DOHH2 (cell line): ENCODE measurements around the gene SH3RF3.

Experiments used
- H3F3A ChIP-seq: fragments of 200-600 bp; sonication (generic), shearing (Covaris generic); 2 replicates; pipeline ENCODE4 v1.6.0; 2016; ENCODE audit warnings: antibody characterized with exemption, mild to moderate bottlenecking; ENCODE audit not compliant: control insufficient read depth, insufficient read depth
- H3K27ac ChIP-seq: fragments of 200-600 bp; sonication (generic); 2 replicates; pipeline ENCODE4 v1.5.1; 2014; ENCODE audit warnings: low read depth, mild to moderate bottlenecking, low read length, moderate library complexity
- H3K27me3 ChIP-seq: fragments of 200-600 bp; sonication (generic); 2 replicates; pipeline ENCODE4 v1.6.1; 2014; ENCODE audit warnings: mild to moderate bottlenecking, low read length, mixed read lengths; ENCODE audit not compliant: control insufficient read depth
- H3K36me3 ChIP-seq: fragments of 200-600 bp; sonication (generic); 2 replicates; pipeline ENCODE4 v1.6.1; 2014; ENCODE audit warnings: mild to moderate bottlenecking, low read length, moderate library complexity, mixed read lengths; ENCODE audit not compliant: control insufficient read depth
- H3K4me1 ChIP-seq: fragments of 200-600 bp; sonication (generic); 2 replicates; pipeline ENCODE4 v1.6.1; 2014; ENCODE audit warnings: mild to moderate bottlenecking, low read length, mixed read lengths; ENCODE audit not compliant: control insufficient read depth
- H3K4me2 ChIP-seq: fragments of 200-600 bp; sonication (generic); 2 replicates; pipeline ENCODE4 v1.6.0; 2014; ENCODE audit warnings: mild to moderate bottlenecking, low read length, moderate library complexity
- H3K4me3 ChIP-seq: fragments of 200-600 bp; sonication (generic); 2 replicates; pipeline ENCODE4 v1.5.1; 2014; ENCODE audit warnings: mild to moderate bottlenecking, low read length, mixed read lengths
- H3K79me2 ChIP-seq: fragments of 200-600 bp; sonication (generic); 2 replicates; pipeline ENCODE4 v1.6.1; 2014; ENCODE audit warnings: mild to moderate bottlenecking, low read length, mixed read lengths; ENCODE audit not compliant: control insufficient read depth
- H3K9me2 ChIP-seq: fragments of 200-600 bp; sonication (generic); replicated peaks from 2 replicates; pipeline ENCODE4 v1.6.1; 2014; ENCODE audit warnings: mild to moderate bottlenecking, low read length, mixed read lengths; ENCODE audit not compliant: control insufficient read depth
- H3K9me3 ChIP-seq: fragments of 200-600 bp; sonication (generic); 2 replicates; pipeline ENCODE4 v1.6.1; 2014; ENCODE audit warnings: antibody characterized with exemption, low read length, mixed read lengths; ENCODE audit not compliant: control insufficient read depth, insufficient read depth
- H4K20me1 ChIP-seq: fragments of 200-600 bp; sonication (generic); 2 replicates; pipeline ENCODE4 v1.6.0; 2014; ENCODE audit warnings: low read depth, mild to moderate bottlenecking, antibody characterized with exemption, low read length, moderate library complexity; ENCODE audit not compliant: control insufficient read depth, insufficient read depth
- CTCF ChIP-seq: fragments of 200-600 bp; sonication (generic); IDR thresholded peaks from one replicate; pipeline ENCODE4 v1.5.1; 2014; ENCODE audit warnings: antibody characterized with exemption, mild to moderate bottlenecking, low read depth, low read length; ENCODE audit not compliant: poor library complexity, severe bottlenecking
- EZH2phosphoT487 ChIP-seq: fragments of 200-600 bp; sonication (generic); IDR thresholded peaks from 2 replicates; pipeline ENCODE4 v1.6.1; 2017; ENCODE audit warnings: borderline replicate concordance, mild to moderate bottlenecking, antibody characterized with exemption, low read length, moderate library complexity, mixed read lengths

SH3RF3 gene

GRCh38 chr2:109128616-109129355 is at the start of gene SH3RF3:
Gene SH3RF3, plus strand, starts transcription at chr2:109129205.
- Histone ChIP-seq H3K4me1 (peaks cover 3% of the 10 kb centered on the region), H3K4me3 (no peak within 1 kb of the TSS), H3K9me2 (no peaks in the 10 kb centered on the region), H3K79me2 (no peaks in the 10 kb centered on the region), H3K9me3 (no peaks in the 10 kb centered on the region), H3K27ac (no peak within 1 kb of the TSS), H3K27me3 (no peaks in the 10 kb centered on the region), H3F3A (no peaks in the 10 kb centered on the region), H3K4me2 (no peak within 1 kb of the TSS), H4K20me1 (no peaks in the 10 kb centered on the region), H3K36me3 (no peaks in the 10 kb centered on the region)
- no peak for TF ChIP-seq CTCF
- no peak for TF ChIP-seq EZH2phosphoT487

- Histone ChIP-seq H3K27me3 (no peaks in the 10 kb centered on the region; the same call in 1 of the 2 replicates), H3K27ac (no peak overlapping the region), H3K79me2 (no peaks in the 10 kb centered on the region)
These were observed 49.4 kb upstream of the SH3RF3 start for GRCh38 chr2:109079590-109079989.

GRCh38 chr2:109080109-109080508 is 48.9 kb upstream of the SH3RF3 start:
- Histone ChIP-seq H3K27me3 (no peaks in the 10 kb centered on the region; the same call in 1 of the 2 replicates), H3K4me1 (no peaks in the 10 kb centered on the region), H3K4me2 (no peak overlapping the region), H3K9me2 (no peaks in the 10 kb centered on the region), H3K79me2 (no peaks in the 10 kb centered on the region), H3K27ac (no peak overlapping the region), H3K9me3 (no peaks in the 10 kb centered on the region), H3F3A (no peaks in the 10 kb centered on the region), H3K36me3 (no peaks in the 10 kb centered on the region), H3K4me3 (no peak overlapping the region), H4K20me1 (no peaks in the 10 kb centered on the region)
- TF ChIP-seq CTCF (no peak), EZH2phosphoT487 (no peak)

More at GRCh38 chr2:109079590-109079989, 49.4 kb upstream of the SH3RF3 start:
- Histone ChIP-seq H3K4me3 (no peak overlapping the region), H4K20me1 (no peaks in the 10 kb centered on the region), H3K9me2 (no peaks in the 10 kb centered on the region), H3F3A (no peaks in the 10 kb centered on the region), H3K4me2 (no peak overlapping the region), H3K36me3 (no peaks in the 10 kb centered on the region), H3K4me1 (no peaks in the 10 kb centered on the region), H3K9me3 (no peaks in the 10 kb centered on the region)
- TF ChIP-seq CTCF: no peak
- TF ChIP-seq EZH2phosphoT487: no peak
